OCI-LY7 (cell line): Measurements from ENCODE around the gene LRRC71.

Source experiments
- EZH2phosphoT487 ChIP-seq: fragments of 200-600 bp; sonication (generic); IDR thresholded peaks from 2 replicates; pipeline ENCODE4 v1.6.1; 2018; ENCODE audit warnings: low read depth, borderline replicate concordance, mild to moderate bottlenecking, mixed run types, antibody characterized with exemption, low read length, moderate library complexity, mixed read lengths
- TF ChIP-seq, protein P1 (sequence below): fragments of 200-600 bp; sonication (generic); conservative IDR thresholded peaks from 2 replicates; pipeline ENCODE4 v1.5.1; 2014; ENCODE audit warnings: mild to moderate bottlenecking, antibody characterized with exemption, low read length, moderate library complexity, mixed read lengths

- TF ChIP-seq, protein P1, sequence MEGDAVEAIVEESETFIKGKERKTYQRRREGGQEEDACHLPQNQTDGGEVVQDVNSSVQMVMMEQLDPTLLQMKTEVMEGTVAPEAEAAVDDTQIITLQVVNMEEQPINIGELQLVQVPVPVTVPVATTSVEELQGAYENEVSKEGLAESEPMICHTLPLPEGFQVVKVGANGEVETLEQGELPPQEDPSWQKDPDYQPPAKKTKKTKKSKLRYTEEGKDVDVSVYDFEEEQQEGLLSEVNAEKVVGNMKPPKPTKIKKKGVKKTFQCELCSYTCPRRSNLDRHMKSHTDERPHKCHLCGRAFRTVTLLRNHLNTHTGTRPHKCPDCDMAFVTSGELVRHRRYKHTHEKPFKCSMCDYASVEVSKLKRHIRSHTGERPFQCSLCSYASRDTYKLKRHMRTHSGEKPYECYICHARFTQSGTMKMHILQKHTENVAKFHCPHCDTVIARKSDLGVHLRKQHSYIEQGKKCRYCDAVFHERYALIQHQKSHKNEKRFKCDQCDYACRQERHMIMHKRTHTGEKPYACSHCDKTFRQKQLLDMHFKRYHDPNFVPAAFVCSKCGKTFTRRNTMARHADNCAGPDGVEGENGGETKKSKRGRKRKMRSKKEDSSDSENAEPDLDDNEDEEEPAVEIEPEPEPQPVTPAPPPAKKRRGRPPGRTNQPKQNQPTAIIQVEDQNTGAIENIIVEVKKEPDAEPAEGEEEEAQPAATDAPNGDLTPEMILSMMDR, result no peak
- no peak for TF ChIP-seq EZH2phosphoT487
Measured at GRCh38 chr1:156912861-156913808, 7.3 kb upstream of the LRRC71 start.
